Esophagus mucosa (tissue), 1 donor: Measurements from ENCODE around the gene TUBA4A. TPM values are rescaled to one million over a fixed set of nuclear protein-coding genes. Genes with fewer than 3 reads are reported as not detected.
"Not testable (repeated sequence)": the region's sequence is repeated elsewhere in the genome, so short reads cannot be mapped to it uniquely, and the experiment has no call there.

Experiments
- ATAC-seq: fragments of 200-7000 bp; cut with Tn5 transposase; one replicate; pipeline ENCODE4 v1.9.1; 2020
- total RNA-seq: library from RNA; stranded (reverse); gene quantifications from one replicate; pipeline ENCODE4 v1.2.4, GENCODE V29; 2023
- donor health status: DM: yes; HTN: yes; CAD: no.

Gene TUBA4A
- 138 TPM for total RNA-seq

DNA sequence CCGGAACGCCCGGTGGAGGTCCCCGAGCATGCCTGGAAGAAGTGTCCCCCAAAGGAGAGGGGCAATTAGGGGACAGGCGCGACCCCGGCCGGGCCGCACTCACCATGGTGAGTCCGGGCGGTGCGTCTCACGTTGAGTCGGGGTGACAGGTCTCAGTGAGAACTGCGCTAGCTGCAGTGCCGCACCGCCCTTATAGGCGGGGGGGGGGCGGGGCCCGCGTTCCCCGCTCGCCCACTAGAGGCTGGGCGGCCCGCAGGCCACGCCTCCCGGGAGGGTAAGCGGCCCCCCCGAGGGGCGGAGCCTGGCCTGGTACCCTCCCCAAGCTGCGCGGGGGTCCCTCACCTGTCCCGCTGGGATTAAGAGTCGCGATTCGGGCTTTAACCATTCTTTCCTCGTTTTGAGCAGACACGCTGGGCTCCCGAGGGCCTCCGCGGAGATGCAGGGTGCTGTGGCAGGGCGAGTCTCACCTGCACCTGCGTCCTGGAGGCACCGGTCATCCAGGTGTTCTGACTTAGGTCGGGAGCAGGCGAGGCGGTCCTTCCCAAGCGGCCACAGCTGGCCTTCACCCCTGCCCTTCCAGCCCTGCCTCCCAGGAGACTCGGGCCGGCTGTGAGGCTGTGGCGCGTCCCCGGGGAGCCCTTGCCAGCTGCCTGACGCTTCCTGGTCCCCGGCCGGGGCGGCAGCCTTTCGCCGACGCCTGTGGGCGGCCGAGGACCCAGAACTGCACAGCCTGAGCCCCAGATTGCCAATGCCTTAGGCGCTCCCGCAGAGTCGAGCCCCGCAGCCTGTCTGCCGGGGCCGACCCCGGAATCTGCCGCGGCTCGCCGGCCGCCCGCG lies at the start of gene TUBA4A:
Gene TUBA4A (minus strand): TSS at position 166 of the 837 bp plus-strand sequence. CDS start 60 bp downstream, at position 106.
- peak; percentile 66 for ATAC-seq

DNA sequence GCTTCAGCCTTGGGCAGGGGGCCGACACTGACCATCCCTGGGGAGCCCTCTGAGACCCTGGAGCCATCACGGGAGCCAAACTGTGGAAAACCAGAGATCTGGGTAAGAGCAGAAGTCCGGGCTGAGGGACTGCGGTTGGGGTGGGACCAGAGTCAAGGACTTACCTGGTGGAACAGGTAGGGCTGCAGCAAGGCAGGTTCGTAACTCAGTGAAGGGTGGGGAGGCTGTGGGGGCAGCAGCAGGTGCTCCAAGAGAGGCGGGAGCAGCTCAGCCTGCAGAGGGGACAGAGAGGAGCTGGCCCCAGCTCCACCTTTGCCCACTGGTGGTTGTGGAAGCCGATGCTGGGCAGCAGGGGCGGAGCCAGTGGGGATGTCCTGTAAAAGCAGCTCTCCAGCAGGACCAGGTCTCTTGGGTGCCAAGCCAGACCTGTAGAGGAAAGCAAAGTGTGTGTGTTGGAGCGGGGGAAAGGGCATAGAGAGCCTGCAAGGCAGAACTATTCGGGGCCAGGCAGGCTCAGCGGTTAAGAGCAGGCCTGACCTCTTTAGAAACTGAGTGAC lies 48.8 kb upstream of the TUBA4A start:
- ATAC-seq, result no peak

DNA sequence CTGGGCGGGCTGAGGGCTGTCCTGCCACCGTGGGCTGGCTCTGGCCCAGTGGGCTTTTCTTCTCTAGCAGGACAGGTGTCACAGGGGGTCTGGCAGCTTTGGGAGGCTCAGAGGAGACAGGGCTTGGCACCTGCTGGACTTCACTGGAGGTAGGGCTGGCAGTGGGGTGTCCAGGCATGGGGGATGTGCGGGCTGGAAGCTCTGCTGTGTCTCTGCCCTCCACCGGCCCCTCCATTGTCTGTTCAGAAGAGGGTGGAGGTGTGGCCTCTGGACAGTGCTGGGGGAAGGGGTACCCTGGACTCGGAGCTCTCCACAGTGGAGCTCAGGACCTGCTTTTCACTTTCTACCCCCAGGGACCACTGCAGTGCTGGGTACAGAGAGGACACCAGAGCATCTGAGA lies 46.3 kb upstream of the TUBA4A start:
- no peak for ATAC-seq

DNA sequence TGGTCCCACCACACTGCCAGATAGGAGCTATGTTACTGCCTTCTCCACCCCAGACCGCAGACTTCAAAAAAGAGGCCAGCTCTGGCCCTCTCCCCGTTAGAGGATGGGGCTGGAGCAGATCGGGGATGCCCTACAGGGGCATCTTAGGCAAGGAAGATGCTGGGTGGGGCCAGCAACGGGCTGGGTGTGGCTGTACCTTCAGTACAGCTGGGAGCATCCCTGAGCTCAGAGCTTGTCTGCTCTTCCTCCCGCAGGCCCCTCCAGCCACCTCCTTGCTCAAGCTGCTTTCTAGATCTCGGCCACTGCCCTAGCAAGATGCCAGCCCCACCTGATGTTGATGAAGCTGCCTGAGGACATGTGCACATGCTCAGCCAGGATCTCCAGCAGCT lies 45.6 kb upstream of the TUBA4A start:
- ATAC-seq, result no peak

DNA sequence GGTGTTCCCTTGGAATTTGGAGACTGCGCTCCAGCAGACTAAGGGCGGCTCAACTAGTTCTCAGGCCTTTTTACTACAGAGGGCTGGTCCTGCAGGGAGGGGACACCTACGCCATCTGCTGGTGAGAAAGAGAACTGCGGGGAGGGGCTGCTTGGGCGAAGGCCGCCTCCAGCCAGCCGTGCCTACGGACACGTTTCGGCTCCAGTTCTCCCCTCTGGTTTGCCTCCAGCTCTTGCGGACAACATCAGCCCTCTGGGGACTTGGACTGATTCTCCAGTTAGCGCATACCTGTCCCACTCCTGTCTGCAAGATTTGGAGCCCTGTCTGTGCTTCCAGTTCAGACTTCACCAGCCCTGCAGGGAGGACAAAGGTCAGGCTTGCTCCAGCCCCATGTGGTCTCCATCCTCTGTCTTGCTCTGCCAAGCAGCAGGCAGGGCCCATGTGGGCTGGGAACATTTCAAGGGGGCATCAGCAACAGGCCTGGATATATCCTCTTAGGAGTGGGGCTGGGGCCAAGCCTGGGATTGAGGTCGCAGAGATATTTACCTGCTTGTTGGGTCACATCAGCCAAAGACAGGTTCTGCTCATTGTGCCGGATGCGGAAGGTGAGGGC lies 45.1 kb upstream of the TUBA4A start:
- ATAC-seq, result peak; percentile 81

DNA sequence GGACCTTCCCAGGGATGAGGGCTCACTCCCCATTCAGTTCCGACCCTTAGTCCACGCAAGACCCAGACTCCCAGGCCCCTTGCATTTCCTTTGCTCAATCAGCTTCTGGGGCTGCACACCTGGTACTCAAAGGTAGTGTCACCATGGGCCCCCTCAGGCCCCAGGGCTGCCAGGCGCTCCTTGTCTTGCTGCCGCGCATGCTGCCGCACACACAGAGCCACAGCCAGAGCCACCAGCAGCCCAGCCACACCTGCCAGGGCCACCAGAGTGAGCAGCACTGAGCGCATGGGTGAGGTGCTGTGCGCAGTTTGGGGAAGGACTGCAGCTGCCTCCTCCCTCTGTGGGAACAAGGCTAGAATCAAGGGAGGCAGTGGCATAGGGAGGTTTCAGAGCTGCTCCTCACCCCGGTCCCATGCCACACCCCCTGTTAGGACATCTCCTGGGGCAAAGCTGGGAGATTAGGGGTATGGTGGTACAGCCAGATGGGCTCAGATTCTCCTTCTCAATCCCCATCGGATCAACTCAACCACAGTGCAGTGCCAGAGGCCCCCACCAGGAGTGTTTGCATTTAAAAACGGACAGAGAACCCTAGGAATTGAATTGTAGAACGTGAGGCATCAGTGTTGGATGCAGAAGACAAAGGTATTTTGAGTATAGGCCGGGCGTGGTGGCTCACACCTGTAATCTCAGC lies 44.2 kb upstream of the TUBA4A start:
- no peak for ATAC-seq

DNA sequence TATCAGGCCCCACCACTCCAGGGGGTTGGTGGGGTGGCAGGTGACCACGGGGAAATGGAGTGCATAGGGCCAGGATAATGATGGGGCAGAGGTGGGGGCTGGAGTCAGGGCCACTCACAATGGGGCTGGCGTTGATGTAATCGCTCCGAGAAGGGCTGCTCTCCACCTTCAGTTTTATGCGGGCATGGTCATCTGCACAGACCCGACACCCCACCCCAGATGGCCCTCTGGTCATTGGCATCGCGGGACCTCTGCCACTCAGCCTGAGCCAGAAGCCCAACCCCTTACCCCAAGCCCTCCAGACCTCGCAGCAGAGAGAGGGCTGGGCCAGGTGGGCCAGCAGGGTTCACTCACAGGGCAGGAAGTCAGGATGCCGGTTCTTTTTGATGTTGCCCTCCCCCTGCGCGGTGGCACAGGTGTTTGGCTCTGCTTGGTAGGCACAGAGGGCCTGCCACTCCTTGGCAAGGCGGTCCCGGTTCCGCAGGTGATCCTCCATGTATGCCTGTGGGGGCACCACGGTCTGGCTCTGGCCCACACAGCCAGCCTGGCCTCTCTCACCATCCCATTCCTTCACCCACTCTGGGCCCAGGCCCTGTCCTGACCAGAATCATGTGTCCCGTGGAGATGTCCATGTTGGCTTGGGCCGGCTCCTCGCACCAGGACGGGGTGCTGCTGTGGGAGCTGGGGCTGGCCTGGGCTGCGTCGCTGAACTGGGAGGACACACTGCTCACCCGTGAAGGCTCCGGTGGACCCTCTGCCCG lies 43.1 kb upstream of the TUBA4A start:
- ATAC-seq, result no peak

DNA sequence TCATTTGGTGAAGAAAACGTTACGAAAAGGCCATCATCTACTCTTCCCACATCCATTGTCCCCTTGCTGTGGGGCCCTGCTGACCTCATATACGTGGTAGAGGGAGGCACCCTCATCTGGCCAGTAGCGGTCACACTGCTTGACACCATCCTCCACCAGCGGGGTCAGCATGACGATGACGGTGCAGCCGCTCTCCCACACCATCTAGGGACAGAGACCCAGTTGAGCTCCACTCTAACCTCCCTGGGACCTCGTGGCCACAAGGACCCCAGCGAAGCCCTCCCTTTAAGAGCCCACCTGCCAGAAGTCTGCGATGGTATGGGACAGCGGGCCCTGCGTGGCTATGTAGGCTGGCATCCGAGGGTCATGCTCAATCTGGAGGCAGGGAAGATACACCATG lies 42.4 kb upstream of the TUBA4A start:
- no peak for ATAC-seq

DNA sequence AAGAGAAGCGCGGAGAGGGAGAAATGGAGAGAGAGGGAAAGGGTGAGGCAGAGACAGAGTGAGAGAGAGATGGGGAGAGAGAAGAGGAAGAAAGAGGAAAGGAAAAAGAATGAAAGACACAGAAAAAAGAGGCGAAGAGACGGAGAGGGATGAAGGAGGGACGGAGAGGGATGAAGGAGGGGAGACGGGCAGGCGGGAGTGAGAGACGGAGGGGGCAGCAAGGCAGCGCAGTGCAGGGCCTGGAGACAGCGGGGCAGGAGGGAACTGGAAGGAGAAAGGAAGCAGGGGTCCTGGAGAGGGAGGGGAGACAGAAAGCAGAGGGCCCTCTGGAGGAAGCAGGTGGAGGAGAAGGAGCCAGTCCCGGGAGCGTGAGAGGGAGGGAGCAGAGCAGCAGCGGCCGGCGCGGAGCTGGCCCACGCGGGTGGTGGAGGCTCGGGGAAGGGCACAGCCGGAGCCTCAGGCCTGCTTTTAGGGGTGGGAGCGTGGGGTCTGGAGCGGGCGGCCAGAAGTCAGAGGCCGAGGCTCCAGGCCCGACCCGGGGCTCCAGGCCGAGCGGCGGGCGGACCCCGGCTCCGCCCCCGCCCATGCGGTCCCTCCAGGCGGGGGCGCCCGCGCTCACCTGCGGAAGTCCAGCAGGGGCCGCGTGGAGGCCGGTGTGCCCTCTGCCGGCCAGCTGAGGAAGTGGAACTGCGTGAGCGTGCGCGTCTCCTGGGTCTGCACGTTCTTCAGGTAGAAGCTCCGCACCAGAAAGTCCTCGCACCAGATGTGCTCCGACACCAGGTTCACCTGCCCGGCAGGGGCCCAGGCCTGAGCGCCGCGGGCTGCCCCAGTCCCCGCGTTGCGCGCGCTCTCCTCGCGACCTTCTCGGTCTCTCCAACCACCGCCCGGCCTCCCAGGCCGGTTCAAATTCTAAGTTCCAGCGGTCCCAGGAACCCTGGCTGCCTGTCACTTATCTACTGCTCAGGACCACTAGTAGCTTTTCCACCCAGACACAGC lies 40.9 kb upstream of the TUBA4A start:
- peak; percentile 89 for ATAC-seq

DNA sequence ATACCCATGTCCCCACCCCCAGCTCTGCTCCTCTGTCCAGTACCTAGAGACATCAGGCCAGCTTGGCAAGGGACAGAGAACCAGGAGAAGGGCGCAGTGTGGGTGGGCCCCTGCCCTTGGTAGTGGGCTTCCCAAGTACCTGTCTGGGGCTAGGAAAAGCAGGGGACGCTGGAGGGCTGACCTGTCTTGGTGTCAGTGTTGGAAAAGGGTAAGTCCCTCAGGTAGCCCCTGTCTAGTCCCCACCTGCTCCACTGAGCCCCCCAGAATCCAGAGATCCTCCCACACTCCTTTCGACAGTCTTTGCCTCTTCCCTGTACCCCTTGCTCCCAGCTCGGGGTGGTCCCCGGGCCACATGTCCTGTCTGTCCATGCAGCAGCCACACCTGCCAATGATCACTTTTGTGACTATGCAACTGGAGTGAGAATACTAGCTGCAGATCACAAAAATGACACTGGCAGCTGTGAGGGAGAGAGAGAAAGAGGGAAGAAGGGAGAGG lies 40.1 kb upstream of the TUBA4A start:
- ATAC-seq, result no peak

DNA sequence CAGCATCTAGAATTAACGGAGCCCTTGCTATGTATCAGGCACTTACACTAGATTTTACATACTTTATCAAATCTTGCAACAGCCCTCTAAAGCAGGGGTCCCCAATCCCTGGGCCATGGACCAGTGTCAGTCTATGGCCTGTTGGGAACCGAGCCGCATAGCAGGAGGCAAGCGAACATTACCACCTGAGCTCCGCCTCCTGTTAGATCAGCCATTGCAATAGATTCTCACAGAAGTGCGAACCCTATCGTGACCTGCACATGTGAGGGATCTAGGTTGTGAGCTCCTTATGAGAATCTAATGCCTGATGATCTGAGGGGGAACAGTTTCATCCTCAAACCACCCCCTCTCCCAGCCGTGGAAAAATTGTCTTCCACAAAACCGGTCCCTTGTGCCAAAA lies 38.9 kb upstream of the TUBA4A start:
- no peak for ATAC-seq

DNA sequence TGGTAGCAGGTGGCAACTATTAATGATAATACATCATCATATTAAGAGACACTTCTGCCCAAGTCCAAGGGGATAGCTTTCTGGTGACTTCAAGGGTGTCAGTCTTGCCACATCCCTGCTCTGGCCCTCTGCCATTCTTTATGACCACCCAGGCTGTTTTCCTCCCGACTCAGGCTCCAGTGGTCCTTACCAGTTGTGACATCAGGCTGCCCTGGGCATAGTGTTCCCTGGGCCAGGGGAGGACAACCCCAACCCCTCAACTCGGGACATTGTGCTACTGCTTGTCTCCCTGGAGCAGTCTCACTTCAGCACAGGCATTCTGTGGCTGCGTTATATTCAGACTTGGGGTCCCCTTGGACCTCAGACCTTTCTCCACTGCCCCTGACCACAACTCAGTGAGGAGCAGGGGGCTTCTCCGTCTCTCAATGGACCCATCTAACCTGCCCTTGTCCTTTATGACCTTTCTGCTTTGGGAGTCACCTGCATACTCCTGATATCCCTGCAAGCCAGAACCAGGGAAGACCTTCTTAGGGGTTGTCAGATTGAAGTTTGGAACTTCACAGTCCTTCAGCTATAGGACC lies 38.3 kb upstream of the TUBA4A start:
- ATAC-seq, result no peak

DNA sequence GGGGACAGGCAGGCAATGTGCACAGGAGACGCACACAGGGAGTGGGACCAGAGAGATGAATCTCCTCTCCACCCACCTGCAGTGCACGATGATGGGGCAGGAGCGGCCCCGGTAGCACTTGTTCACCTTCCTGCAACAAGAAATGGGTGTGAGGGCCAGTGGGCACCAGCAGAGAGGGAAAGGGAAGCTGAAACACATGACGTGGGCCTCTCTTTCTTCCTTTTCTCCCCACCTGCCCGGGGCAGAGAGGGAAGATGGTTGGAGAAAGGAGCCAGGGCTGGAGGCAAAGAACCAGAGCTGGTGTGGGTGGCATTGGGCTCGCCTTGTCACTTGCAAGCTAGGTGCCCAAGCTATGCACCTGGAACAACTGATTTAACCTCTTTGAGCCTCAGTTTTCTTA lies 37.7 kb upstream of the TUBA4A start:
- ATAC-seq, result no peak

DNA sequence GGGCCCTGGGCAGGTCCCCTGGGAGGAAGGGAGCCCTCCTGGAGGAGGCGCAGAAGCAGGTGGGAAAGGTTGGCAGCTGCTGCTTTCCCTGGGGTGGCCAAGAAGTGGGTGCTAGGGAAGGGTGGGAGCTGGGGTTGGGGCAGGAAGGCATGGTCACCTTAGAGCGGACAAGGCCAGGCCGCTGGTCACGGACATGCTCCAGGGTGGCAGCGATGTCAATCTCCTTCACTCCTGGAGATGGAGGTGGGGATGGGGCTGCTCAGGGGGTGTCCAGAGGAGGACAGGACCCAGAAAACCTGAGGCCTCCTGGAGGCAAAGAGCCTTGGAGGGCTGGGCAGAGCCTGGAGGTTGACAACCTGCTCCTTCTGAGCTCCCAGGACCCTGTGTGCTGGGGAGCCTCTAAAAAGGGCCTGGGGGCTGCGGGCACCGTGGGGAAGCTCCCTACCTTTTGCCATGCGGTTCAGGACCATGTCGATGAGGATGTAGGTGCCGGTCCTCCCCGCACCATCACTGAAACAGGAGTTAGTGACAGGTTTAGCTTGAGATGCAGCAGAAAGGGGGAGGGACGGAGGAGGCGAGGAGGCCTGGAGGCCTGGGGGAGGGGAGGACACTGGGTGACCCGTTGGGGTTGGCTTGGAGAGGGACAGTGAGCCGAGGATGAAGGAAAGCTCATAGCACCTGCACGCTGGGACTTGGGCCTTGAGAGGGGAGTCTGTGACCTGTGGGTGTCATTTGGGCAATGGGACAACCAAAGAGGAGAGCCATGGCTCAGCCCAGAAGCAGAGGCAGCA lies 36.9 kb upstream of the TUBA4A start:
- ATAC-seq, result no peak

DNA sequence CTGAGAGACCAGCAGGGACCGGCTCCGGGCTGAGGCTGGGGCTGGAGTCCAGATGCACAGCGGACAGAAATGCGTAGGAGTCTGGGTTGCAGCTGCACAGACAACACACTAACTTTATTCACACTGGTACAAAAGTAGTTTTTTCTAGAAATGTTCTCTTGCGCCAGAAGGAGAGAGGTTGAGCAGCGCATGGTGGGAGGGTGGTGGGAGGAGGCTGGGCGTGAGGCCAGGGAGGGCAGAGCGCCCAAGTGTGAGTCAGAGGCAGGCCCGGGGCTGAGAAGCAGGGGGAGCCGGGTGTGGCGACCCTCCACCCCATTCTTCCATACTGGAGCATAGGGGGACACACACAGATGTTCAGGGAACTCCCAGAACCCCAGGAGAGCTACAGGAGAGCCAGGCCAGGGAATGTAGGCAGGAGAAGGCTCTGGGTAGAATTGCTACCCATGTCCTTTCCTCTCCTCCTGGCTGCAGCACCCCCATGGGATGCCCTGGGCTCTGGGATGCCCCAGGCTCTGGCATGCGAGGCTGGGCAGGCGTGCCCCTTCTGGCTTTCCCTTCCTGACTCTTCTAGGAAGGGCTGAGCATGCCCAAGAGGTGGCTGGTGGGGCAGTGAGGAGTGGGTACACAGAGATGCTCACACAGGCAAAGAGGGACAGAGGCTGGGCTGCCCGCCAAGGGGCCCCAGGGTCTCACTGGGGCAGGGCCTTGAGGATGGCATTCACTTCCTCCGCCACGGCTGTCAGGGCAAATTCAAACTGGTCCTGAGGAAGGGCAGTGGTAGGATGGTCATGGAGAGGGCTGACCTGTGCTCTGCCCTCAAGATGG lies 36.0 kb upstream of the TUBA4A start:
- peak; percentile 21 for ATAC-seq

DNA sequence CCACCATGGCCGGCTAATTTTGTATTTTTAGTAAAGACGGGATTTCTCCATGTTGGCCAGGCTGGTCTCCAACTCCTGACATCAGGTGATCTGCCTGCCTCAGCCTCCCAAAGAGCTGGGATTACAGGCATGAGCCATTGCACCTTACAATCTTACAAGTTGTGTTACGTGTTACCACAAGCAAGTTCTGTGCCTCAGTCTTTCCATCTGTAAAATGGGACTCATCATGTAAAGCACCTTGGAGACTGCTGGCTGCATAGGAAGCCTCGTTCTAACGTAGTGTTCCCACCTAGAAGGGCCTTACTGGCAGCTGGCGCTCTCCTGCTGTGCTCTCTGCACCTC lies 35.4 kb upstream of the TUBA4A start:
- ATAC-seq, result no peak

DNA sequence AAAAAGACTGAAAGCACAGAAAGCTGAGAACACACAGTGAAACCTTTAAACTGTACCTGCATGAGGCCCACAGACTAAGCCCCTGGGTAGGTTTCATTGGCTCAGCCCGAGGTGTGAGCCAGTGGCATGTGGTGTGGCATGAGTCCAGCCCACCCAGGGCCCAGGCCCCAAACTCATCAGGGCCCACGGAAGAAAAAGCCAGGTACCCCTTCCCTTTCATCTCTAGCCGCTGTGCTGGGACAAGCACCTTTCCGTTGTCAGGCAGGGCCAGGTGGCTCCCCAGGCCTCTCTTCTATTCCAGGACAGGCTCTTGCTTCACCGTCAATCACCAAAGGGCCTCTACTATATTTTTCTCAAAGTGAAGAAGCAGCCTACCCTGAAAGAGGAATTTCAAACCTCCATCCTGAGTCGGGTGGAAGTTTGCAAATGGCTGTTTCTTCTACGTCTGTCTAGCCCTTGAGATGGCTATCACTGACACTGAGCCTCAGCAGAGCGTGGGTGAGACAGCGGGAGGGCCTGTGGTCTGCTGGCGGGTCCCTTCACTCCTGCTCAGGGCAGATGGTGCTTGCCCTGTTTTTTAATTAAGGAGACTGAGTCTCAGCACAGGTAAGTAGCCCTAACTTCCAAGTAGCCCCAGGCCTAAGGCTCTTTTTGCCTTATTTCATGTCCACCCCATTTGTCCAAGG lies 34.0 kb upstream of the TUBA4A start:
- no peak for ATAC-seq

DNA sequence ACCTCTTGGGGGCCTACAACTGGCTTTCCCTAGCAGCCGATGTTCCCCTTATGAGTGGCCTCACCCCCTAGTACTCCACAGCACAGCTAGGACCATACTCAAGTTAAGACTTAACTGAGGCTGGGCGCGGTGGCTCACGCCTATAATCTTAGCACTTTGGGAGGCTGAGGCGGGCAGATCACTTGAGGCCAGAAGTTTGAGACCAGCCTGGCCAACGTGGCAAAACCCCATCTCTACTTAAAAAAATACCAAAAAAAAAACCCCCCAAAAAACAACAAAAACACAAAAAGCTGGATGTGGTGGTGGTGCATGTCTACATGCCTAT lies 33.4 kb upstream of the TUBA4A start:
- not testable (repeated sequence) for ATAC-seq
